ENCODE data around the gene NOA1.
"Not testable (repeated sequence)": the region's sequence is repeated elsewhere in the genome, so short reads cannot be mapped to it uniquely, and the experiment has no call there.

NOA1 gene

GRCh38 chr4:56958111-56958517 is 19.3 kb downstream of the NOA1 start:
- DNase-seq (ENCODE audit: low spot score) = peak; percentile 90

GRCh38 chr4:56953680-56954520 is 23.5 kb downstream of the NOA1 start:
- DNase-seq (ENCODE audit: low spot score) = no peak

GRCh38 chr4:56941403-56941802 is 36.0 kb downstream of the NOA1 start:
- DNase-seq (ENCODE audit: low spot score) = no peak

- DNase-seq (ENCODE audit: low spot score) = no peak
These were observed 36.4 kb downstream of the NOA1 start for GRCh38 chr4:56940971-56941370.

GRCh38 chr4:56940403-56940802 is 37.0 kb downstream of the NOA1 start:
- no peak for DNase-seq (ENCODE audit: low spot score)

GRCh38 chr4:56939826-56940225 is 37.6 kb downstream of the NOA1 start:
- not testable (repeated sequence) for DNase-seq (ENCODE audit: low spot score)

GRCh38 chr4:56937262-56937661 is 40.1 kb downstream of the NOA1 start:
- peak; percentile 61 for DNase-seq (ENCODE audit: low spot score)

GRCh38 chr4:56931924-56932323 is 45.5 kb downstream of the NOA1 start:
- no peak for DNase-seq (ENCODE audit: low spot score)

- DNase-seq (ENCODE audit: low spot score) = no peak
These were observed 46.8 kb downstream of the NOA1 start for GRCh38 chr4:56930638-56931037.

- no peak for DNase-seq (ENCODE audit: low spot score)
These were observed 50.2 kb downstream of the NOA1 start for GRCh38 chr4:56927196-56927595.

- DNase-seq (ENCODE audit: low spot score) = not testable (repeated sequence)
These were observed 62.4 kb downstream of the NOA1 start for GRCh38 chr4:56914977-56915376.

- no peak for DNase-seq (ENCODE audit: low spot score)
These were observed 63.1 kb downstream of the NOA1 start for GRCh38 chr4:56914336-56914735.
